OCI-LY7 (cell line): ENCODE measurements around the gene PDZD7.
A peak's percentile ranks its signal among the peaks of the same experiment; 100 is the strongest.

ENCODE experiments used
- CTCF ChIP-seq: fragments of 200-600 bp; sonication (generic); conservative IDR thresholded peaks from 2 replicates; pipeline ENCODE4 v1.5.1; 2014; ENCODE audit warnings: mild to moderate bottlenecking, antibody characterized with exemption, low read length, moderate library complexity, mixed read lengths
- EZH2phosphoT487 ChIP-seq: fragments of 200-600 bp; sonication (generic); IDR thresholded peaks from 2 replicates; pipeline ENCODE4 v1.6.1; 2018; ENCODE audit warnings: low read depth, borderline replicate concordance, mild to moderate bottlenecking, mixed run types, antibody characterized with exemption, low read length, moderate library complexity, mixed read lengths

DNA sequence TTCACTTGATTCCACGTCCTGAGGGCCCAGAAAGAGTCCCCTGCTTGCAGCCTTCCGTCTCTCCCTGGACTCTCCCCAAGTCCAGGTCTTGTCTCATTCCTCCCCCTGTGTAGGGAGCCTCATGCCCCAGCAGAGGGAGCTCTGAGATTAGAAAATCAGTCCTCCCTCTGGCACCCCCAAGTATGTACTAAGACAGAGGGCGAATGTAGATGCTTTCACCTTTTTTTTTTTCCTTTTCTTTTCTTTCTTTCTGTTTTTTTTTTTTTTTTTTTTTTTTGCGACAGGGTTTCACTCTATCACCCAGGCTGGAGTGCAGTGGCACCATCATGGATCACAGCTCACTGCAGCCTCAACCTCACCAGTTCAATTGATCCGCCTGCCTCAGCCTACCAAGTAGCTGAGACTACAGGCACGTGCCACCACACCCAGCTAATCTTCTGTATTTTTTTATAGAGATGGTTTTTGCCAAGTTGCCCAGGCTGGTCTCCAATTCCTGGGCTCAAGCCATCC is 10.4 kb upstream of the PDZD7 start:
- peak; percentile 86 for TF ChIP-seq CTCF
- TF ChIP-seq EZH2phosphoT487 = no peak
